ENCODE measurements around the gene SLC13A5.
"Not testable (repeated sequence)": the region's sequence is repeated elsewhere in the genome, so short reads cannot be mapped to it uniquely, and the experiment has no call there.

The SLC13A5 gene

GRCh38 chr17:6713130-6713917 is at the start of gene SLC13A5:
SLC13A5 (minus strand) TSS chr17:6713369; CDS start chr17:6713333, 36 bp downstream.
- peak; percentile 27 for DNase-seq

DNA sequence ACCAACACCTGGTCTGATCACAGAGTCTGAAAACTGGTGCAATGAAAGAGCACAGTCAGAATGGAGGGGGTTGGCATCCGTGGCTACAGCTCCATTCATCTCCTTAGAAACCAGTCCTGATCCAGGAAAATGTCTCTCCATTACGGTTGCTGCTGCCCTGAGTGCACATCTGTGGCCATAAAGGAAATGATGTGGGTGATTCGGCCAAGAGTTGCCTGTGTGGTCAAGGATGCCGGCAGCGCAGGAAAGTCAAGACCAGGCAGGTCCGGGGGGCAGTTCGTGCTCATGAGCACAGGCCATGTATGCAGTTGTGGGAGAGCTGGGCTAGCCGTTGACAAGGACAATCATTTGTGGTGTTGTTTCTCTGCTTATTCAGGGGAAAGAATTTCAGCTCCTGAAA is 48.6 kb upstream of the SLC13A5 start:
- no peak for DNase-seq

- no peak for DNase-seq
Measured at GRCh38 chr17:6757747-6758146, 44.6 kb upstream of the SLC13A5 start.

DNA sequence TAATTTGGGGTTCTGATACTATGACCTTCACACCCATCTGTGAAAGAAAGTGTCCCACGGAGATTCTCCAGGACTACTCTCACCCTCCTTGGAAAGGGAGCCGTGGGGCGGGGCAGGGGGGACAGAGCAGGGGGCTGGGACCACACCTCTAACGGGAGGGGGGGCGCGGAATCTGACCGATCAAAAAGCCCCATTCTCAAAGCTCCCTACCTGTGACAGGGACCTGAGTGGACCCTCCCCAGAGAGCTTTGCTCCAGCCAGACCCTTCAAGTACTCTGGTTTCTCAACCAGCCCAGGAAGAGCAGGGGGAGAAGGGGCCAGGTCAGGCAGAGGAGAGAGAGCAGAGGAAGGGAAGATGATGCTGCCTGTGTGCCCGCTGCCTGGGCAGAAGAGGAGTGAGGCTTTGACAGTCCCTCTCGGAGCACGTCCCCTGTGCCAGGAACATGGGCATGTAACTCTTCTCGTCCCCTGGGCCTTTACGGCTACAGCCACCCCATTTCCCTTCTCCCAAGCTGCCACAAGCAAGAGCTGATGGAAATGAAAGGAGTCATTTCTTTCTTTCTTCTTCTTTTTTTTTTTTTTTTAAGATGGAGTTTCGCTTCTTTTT is 43.4 kb upstream of the SLC13A5 start:
- peak; percentile 21 for DNase-seq

GRCh38 chr17:6755731-6756184 is 42.6 kb upstream of the SLC13A5 start, which contains the start of gene XAF1:
XAF1 (plus strand) TSS chr17:6756046; CDS start chr17:6756079, 33 bp downstream.
- peak; percentile 60 for DNase-seq

DNA sequence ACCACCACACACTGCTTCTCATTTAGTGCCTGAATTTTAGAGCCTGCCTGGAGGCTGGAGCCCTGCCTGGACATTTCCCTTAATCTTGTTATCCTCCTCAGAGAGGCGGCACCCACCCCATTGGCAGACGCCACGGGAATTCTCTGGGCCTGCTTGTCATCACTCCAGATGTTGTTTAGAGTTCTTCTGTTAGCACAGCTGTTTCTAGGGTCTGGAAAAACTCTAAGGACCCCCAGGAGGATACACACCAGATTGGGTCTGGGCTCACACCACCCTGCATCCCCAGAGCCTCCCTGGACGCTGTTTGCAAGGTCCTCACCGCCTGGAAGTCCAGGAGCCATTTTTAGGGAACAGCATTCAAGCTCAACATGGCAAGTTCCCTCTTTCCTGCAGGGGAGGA is 42.1 kb upstream of the SLC13A5 start:
- DNase-seq = no peak

GRCh38 chr17:6753546-6753945 is 40.4 kb upstream of the SLC13A5 start:
- DNase-seq = peak; percentile 11

DNA sequence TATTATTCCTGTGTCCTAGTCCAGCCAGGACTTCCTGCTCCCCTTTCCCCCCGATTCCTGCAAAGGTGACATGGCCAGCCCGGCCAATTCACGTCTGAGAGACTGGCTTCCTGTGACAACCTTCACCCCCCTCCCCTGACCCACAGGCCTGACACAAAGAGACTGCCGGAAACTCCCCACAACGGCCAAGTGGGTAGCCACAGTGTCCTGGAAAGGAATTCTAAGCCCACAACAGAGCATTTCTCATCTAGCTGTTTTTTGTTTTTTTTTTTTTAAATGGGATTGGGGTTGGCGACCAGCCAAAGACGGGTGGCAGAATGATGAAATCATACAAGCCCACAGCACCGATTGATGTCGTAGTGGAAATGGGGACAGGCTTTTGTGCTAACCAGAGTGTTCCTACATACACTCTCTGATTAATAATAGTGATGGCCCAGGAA is 39.9 kb upstream of the SLC13A5 start:
- DNase-seq = peak; percentile 60

DNA sequence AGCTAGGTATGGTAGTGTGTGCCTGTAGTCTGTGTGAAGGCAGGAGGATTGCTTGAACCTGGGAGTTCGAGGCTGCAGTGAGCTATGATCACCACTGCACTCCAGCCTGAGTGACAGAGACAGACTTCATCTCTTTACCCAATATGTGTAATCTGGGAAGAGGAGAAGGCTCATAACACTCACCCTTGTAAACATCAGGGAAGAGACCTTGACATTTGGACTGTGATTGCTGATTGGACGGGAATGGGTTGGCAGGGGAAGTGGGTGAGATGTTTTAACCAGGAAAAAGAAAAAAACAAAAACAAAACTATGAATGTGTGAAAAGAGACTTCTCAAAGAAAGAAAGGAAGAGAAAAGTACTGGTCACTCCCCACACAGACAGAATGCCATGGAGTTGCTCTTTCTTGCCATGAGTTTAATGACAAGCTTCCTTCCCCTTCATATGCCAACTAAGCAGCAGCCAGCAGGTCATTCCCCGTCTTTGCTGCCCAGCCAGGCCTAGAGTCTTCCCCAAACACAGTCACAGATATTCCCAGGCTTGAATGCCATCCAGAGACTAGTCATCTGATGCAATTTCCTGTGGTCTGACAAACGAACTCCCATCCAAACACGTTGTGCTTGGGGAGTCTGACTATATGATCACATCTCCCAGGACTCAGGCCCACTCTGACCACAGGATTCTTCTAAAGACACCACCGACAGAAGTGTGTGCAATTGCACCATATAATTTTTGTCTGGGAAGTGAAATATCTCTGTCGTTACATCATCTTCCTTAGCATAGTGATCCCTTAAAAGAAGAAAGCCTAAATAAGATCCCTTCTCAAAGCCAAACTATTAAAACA is 39.1 kb upstream of the SLC13A5 start:
- DNase-seq = no peak

DNA sequence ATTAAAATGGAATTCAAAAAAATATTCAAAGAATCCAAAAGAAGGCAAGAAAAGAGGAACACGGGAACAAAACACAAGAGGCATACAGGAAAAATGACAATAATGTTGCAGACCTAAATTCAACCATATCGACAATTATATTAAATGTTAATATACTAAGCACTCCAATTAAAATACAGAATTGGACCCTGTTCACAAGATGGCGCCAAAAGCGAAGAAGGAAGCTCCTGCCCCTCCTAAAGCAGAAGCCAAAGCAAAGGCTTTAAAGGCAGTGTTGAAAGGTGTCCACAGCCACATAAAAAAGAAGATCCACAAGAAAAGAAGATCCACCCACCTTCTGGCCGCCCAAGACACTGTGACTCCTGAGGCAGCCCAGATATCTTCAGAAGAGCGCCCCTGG is 36.4 kb upstream of the SLC13A5 start:
- no peak for DNase-seq

GRCh38 chr17:6748617-6749016 is 35.4 kb upstream of the SLC13A5 start:
- no peak for DNase-seq

DNA sequence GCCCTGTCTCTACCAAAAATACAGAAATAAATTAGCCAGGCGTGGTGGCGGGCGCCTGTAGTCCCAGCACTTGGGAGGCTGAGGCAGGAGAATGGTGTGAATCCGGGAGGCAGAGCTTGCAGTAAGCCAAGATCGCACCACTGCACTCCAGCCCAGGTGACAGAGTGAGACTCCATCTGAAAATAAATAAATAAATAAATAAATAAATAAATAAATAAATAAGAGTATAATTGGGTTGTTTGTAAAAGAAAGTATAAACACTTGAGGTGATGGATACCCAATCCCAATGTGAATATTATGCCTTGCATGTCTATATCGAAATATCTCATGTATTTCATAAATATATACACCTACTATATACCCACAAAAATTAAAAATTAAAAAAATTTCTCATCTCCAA is 33.5 kb upstream of the SLC13A5 start:
- not testable (repeated sequence) for DNase-seq

- DNase-seq = no peak
Measured at GRCh38 chr17:6729531-6729930, 16.4 kb upstream of the SLC13A5 start.

DNA sequence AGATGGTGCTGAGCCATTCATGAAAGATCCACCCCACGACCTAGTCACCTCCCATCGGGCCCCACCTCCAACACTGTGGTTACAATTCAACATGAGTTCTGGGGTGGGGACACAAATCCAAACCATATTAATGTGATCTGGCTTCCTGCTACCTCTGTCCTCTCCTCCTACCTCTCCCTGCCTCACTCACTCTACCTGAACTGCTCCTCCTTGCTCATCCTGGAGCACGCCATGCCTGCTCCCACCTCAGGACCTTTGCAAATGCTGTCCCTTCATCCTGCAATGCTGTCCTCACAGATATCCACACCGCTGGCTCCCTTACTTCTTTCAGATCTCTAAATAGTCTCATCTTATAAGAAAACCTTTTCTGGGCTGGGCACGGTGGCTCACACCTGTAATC is 10.8 kb upstream of the SLC13A5 start:
- no peak for DNase-seq

DNA sequence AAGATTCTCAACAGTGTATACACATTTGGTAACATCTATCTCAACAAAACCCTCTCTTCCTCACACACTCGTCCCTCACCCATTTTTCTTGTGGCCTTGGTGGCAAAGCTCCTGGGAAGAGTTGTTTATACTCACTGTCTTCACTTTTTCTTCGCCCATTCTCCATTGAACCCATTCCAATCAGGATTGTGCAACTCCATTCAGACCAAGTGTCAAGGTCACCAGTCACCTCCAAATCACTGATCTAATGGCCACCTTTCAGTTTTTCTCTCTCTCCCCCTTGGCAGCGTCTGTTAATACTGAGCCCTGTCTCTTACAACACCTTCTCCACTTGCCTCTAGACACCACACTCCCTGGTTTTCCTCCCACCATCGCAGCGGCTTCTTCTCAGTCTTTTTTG is 8.6 kb upstream of the SLC13A5 start:
- no peak for DNase-seq

DNA sequence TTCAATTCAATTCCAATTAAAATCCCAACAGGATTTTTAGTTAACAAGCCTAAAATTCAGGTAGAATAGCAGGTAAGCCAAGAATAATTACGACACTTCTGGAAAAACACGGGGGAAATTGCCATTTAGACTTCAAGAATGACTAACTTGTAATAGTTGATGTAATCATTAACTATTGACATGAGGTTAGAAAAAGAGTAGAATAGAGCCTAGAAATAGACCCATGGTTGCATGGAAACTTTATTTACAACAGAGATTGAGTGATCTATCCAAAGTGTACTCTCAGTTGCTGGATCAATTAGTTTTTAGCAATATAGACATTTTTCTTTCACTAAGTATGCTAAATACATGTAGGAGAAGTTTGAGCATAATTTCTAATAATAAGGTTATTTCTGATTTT is 3.6 kb upstream of the SLC13A5 start:
- no peak for DNase-seq

- DNase-seq = no peak
Measured at GRCh38 chr17:6714315-6714874, 1.2 kb upstream of the SLC13A5 start.

GRCh38 chr17:6713918-6714271 is 726 bp upstream of the SLC13A5 start:
- DNase-seq = no peak

- no peak for DNase-seq
Measured at GRCh38 chr17:6712854-6713129, 377 bp downstream of the SLC13A5 start.

DNA sequence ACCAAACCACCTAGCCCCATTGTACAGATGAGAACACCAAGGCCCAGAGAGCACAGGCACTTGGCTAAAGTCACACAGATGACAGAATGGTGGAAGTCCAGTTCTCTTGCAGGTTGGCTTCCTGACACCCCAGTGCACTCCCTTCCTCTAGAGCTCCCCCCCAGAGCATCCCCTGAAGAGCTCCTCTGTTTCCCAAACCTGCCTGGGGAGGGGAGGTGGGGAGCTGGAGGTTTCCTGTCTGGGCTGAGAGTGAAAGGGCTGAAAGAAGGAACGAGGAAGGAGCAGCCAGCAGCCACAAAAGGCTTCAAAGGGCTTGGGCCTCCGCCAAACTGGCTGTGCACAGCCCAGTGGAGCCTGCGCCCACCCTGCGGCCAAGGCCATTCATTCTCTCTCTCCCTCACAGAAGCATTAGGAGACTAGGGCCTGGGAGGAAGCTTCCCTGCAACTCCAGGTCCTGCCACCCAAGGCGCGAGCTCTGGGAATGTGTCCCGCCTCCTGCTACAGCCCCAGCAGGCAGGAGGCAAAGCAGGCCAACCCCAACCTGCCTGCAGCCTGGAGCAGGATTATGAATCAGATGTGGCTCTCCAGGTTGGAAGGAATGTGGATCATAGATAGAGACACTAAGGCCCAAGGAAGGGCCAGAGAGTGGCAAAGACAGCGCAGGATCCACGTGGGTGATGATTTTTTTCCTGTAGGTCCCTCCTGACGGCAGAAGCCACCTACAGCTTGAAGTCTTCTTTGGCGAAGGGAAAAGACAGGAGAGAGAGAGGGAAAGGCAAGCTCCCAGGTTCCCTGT is 913 bp downstream of the SLC13A5 start:
- DNase-seq = no peak

DNA sequence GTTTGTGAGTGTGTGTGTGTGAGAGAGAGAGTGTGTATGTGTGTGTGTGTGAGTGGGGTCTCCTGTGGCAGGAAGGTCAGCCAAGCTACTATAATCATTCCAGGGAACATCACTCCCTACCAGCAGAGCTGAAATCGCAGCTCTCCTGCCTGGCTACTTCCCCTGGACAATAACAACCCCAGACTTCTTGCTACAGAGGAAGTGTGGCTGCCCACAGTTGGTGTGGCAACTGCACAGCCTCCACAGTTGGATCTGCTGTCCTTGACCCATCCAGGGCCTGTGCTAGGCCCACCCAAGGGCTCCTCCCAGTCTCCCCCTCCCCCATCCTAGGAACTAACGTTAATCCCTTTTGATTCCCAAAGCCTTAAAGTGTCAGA is 1.5 kb downstream of the SLC13A5 start:
- no peak for DNase-seq

DNA sequence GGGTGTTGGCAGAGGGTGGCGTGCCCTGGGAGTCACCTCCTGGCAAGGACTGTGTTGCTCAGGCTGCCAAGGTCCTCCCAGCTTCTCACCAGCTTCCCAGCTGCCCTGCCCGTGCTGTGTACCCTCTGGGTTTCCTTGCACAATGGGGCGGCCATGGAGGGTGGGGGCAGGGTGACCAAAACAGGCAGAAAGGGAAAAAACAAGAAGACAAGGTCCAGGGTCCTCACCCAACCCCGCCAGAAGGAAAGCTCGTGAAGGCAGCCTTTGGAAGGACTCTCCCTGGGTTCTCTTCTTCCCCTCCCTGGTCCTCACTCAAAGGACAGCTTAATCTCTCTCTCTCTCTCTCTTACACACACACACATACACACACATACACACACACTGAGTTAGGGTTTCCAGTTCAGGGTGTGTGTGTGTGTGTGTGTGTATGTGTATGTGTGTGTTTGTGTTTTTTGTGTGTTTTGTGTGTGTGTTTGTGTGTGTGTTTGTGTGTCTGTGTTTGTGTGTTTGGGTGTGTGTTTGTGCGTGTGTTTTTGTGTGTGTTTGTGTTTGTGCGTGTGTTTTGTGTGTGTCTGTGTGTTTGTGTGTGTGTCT is 2.0 kb downstream of the SLC13A5 start:
- DNase-seq = no peak

Data from activated CD4-positive, alpha-beta T cell treated with anti-CD3 and anti-CD28 coated beads for 48 hours (primary cell).